Lower leg skin (tissue), 3 donors: ENCODE data around the gene HOXB7.

Source experiments
- POLR2A ChIP-seq, 2 donors: fragments of 450-650 bp; IDR thresholded peaks; one replicate each; pipeline ENCODE4 v1.6.1; 2016 to 2017; ENCODE audit warnings: antibody characterized with exemption in 2 of 2, mild to moderate bottlenecking in 1 of 2, moderate library complexity in 1 of 2
- TF ChIP-seq, protein P1 (sequence below), 3 donors: fragments of 450-650 bp; IDR thresholded peaks; one replicate each; pipeline ENCODE4 v1.5.1; 2016; ENCODE audit warnings: antibody characterized with exemption in 3 of 3, mild to moderate bottlenecking in 3 of 3, moderate library complexity in 2 of 3

DNA sequence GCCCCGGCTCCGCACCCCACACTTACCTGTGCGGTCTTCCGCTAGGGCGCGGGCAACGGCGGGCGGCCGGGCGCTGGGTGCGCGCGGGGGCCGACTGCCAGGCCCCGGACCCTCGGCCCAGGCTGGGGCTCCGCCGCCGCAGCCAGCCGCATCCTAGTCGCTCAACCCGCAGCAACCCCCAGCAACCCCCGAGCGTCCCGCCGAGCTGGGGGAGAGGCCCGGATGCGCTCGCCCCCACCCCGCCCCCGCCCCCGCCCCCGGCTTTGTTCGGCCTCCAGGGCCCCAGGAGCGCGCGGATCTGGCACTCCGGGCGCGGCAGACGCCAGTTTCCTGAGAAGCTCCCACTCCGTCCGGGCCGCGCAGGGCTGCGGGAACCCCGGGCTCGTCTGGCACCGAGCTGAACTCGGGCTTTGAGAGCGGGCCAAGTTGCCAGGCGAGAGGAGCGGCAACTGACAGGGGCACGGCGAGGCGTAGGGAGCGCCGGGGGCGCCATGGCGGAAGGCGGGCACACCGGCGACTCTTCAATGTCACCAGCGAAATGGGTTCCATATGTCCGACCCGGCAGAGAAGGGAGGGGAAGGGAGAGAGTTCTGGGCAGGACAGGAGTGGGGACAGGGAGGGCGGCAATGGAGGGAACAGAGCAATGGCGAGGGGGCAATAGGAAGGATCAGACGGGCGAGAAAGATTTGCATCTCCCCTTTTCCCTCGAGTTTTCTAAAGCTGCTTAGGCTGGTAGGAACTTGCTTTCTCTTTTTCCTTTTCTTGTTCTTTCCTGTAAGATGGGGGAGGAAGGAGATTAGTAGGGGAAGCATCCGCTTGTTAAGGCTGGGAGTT is 46.4 kb downstream of the HOXB7 start:
- TF ChIP-seq, protein P1, sequence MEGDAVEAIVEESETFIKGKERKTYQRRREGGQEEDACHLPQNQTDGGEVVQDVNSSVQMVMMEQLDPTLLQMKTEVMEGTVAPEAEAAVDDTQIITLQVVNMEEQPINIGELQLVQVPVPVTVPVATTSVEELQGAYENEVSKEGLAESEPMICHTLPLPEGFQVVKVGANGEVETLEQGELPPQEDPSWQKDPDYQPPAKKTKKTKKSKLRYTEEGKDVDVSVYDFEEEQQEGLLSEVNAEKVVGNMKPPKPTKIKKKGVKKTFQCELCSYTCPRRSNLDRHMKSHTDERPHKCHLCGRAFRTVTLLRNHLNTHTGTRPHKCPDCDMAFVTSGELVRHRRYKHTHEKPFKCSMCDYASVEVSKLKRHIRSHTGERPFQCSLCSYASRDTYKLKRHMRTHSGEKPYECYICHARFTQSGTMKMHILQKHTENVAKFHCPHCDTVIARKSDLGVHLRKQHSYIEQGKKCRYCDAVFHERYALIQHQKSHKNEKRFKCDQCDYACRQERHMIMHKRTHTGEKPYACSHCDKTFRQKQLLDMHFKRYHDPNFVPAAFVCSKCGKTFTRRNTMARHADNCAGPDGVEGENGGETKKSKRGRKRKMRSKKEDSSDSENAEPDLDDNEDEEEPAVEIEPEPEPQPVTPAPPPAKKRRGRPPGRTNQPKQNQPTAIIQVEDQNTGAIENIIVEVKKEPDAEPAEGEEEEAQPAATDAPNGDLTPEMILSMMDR (IDR thresholded peaks at IDR 0.05): no peak
- TF ChIP-seq POLR2A (IDR thresholded peaks at IDR 0.05): no peak
